Stimulated activated CD4-positive, alpha-beta T cell treated with anti-CD3 and anti-CD28 coated beads, TNF-alpha, amount 100 ng/mL, for 48 hours (primary cell): ENCODE results near the gene PLXNA1.

ENCODE experiments used
- DNase-seq, 3 donors: peaks; one replicate each; pipeline ENCODE4 v3.0.0-alpha.2; 2020; ENCODE audit warnings: low read depth in 3 of 3

Gene PLXNA1

DNA sequence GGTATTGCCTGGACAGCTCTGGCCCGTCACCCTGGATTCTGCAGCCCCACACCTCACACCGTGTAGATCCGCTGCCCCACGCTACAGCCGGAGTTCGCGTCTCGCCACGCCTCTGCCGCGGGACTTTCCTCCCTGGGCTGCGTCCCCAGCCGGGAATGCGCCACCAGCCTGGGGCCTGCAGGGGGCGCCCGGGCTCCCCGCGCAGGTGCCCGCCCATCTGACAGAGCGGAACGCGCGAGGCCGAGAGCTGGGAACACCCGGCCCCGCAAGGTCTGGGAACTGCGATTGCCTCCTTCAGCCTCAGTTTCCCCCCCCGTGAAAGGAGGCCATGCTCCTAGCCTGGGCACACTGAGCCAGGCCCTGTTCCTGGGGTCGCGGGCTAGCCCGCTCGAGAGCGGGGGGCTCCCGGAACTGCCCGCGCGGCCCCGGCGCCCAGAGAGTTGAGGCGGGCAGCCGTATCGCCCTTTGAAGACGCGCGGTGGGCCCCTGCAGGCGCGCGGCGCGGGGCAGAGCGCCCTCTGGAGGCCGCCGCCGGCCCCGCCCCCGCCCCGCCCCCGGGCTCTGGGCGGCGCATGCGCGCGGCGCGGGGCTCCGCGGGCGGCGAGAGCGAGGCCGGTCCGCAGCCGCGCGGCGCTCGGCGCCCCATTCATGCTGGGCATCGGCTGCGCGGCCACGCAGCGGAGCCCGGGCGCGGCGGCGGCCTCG, at the start of gene PLXNA1:
Gene PLXNA1, plus strand, starts transcription at position 645 of the 705 bp plus-strand sequence. CDS start 5,479 bp downstream, outside the sequence.
- DNase-seq = peak; percentile 66 to 74 (median 68)

DNA sequence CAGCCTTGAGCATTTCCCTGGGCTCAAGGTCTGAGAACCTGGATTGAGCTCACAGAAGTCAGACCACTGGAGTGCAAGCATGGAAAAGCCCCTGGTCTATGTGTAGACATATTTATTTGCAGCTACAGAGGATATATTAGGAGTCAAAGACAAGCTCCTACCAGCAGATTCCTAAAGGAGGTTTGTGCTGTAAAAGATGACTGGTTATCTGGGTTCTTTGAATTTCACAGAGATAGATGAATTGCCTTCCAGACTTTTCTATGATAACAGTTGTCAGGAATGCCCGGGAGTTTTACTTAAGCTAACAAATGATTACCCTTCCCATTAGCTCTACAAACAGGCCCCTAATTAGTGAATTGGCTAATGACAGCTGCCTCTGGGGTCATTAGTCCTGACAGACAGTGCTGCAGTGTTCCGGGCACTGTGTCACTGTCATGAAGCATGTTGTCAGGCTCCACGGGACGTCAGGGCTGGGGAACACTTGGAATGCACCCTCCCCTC, 48.8 kb upstream of the PLXNA1 start:
- no peak for DNase-seq

DNA sequence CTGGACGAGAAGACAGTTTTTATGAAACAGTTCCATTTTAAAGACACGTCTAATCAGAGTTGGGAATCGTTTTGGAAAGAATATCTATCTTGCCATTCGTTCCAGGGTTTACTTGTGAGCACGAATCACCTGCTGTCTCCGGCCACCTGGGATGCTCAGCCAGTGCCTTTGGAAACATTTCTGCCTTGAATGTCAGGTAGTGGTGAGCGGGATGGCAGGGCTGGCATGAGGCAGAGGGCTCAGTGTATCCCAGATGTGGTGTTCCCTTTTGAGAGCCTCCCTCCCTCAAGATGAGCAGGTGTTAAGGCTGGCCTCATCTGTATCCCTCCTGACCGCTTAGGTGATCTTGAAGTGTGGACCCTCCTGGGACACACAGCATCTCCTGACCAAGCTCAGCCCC, 47.9 kb upstream of the PLXNA1 start:
- no peak for DNase-seq

DNA sequence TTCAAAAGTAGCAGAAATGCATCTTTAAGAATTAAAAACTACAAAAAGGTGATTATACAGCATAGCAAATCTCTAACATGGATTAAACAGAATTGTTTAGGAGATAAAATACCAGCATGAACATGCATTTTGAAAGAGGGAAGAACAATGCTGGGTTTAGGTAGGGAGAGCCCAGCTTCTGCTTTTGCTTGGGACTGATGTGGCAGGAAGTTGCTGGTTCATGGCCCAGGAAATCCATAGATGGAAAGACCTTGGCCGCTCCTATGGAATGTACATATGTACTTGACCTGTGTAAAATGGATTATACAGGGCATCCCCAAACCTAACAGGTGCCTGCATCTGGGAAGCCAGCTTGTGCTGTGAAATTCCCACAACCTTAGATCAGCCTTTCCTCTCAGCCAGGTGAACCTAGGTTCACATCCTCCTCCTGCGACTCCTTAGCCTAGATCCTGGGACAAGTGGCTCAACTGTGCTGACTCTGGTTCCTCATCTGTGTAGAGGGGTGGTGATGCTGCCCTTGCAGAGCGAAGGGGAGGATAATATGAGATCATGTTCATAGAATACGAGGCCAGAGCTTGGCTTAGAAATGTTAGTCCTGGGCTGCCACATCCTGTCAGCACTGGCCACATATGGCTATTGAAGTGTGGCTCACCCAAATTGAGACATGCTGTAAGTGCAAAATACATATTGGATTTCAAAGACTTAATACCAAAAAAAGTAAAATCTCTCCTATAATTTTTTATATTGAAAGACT, 47.0 kb upstream of the PLXNA1 start:
- DNase-seq = no peak

DNA sequence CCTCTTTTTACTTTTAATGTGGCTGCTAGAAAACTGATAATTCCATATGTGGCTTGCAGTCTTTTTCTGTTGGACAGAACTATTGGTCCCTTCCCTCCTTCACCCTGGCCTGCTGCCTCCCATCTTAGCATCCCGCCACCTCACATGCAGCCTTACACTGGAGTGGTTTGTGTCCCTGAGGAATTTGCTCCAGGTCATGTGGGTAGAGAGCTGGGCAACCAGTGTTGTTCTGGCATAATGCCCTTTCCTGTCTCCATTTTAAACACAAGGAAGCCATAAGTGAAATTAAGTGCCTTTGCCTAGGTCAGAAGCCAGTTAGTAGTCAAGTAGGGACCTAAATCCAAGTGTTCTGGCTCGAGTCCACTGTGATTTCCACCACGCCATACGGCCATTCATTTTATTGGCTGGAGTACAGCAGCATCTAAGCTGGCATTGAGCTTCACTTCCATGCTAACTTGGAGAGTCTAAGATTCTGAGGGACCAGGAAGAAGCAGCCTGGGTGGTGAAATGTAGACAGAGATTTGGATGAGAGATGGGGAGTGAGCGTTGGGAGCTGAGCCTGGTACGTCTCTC, 46.0 kb upstream of the PLXNA1 start:
- no peak for DNase-seq

DNA sequence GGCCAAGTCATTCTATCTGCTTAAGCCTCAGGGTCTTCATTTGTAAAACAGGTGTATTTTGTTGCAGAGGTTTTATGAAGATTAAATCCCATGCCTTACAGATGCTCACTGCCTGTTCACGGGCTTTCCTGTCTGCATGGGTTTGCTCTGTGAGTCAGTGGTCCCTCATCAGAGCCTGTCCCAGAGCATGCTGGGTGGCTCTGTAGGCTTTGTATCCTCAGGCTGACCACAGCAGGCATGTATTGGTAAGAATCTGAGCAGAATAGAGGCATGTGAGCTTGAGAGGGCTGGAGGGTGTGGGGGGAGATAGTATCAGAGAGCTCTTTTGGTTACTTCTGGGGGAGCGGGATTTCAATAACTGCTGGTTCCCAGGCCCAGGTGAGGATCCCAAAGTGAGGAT, 45.4 kb upstream of the PLXNA1 start:
- DNase-seq = no peak

DNA sequence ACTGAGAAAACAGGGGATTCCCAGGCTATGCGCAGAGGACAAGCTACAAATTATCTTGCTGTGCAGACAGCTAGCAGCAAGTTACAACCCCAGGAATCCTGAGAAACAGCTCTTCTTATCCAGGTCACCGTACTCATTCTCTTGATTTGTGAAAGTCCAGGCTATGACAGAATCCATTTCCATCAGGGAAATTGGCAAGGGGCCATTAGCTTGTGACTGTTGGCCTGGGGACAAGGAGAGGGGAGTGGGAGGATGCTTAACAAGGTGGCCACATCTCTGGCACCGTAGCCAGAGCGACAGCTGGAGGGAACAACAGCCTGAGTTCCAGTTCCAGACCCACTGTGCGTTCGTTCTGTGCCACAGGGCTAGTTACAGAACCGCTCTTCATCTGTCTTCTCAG, 44.9 kb upstream of the PLXNA1 start:
- DNase-seq = no peak

DNA sequence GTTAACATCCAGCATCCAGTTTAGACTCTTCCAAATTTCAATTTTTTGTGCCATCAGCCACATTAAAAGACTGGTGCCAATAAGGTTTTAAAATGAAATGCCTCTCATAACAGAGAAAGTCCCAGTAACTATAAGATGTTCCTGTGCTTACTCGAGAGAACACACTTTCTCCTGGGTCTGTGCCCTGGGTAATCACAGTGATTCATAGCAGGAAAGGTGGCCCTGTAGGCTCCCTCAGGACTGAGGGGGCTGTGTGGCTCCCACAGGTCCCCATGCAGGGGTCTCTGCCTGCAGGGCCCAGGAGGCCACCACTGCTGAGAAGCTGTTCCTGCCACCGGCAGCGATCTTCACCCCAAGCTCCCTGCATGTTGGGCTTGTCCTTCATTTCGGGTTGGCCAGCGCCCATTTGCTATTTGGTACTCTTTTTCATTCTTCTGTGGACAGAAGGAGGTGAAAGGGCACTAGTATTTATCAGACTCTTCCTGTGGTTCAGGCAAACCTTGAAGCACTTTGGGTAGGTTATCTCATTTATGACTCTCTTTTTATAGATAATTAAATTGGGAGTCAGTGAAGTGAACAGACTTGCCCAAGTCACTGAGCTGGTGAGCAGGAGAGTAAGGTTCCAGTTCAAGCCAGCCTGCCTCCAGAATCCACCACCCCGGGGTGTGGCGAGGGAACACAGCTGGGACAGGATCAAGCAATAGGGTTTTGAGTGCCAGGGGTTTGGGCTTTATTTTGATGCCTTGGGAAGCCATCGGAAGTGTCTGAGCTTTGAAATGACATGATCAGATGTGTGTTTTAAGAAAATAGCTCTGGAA, 44.2 kb upstream of the PLXNA1 start:
- no peak for DNase-seq

DNA sequence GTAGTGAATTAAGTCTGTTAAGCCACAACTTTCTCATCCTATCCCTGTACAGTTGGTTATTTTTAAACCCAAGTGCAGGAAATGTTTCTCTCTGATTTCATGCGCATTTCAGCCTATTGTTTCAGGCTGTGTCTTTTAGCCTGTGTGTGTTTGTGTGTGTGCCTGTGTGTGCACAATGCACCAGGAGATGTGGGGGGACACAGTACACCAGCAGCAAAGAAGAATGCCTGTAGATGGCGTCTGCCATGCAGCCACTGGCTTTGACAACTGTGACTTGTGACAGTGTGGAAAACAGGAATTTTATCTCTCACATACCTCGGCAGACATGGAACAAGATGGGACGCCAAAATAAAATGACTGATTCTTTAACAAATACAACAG, 43.6 kb upstream of the PLXNA1 start:
- no peak for DNase-seq

DNA sequence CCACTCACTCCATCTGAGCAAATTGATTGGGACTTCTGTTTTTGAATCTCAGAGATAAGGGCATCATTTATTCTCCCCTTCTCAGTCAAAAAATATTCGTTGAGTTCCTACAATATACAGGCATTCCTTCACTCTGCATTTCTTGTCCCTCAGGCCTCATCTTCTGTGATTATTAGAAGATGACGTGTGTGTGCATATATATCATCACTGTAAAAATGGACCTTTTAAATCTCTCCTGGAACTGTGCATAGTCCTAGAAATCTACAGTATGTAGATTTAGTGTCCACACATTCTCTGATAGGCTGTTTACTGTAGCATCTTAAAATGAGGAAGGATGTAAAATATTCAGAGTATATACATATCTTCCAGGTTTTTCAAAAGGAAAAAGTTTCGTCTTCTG, 43.2 kb upstream of the PLXNA1 start:
- DNase-seq = no peak

DNA sequence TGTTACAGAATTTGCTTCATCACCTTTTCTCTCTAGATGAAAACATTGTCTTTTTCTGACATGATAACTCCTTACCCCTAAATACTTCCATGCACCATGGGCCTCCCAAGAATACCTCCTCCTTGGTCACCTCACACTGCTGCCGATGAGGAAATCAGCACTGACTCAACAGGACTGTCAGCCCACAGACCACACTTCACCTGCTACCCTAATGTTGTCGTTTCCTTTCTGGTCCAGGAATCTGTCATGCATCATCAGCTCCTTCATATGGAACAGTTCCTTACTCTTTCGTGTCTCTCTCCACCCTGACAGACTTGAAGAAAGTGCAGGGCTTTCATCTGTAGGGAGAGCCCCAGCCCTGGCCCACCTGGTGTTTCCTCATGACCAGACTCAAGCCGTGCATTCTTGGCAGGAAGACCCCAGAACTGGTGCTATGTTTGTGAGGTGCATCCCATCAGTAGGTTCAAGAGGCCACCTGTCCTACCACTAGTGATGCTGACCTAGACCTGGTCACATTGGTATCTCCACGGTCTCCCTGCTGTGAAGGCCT, 41.1 kb upstream of the PLXNA1 start:
- no peak for DNase-seq

DNA sequence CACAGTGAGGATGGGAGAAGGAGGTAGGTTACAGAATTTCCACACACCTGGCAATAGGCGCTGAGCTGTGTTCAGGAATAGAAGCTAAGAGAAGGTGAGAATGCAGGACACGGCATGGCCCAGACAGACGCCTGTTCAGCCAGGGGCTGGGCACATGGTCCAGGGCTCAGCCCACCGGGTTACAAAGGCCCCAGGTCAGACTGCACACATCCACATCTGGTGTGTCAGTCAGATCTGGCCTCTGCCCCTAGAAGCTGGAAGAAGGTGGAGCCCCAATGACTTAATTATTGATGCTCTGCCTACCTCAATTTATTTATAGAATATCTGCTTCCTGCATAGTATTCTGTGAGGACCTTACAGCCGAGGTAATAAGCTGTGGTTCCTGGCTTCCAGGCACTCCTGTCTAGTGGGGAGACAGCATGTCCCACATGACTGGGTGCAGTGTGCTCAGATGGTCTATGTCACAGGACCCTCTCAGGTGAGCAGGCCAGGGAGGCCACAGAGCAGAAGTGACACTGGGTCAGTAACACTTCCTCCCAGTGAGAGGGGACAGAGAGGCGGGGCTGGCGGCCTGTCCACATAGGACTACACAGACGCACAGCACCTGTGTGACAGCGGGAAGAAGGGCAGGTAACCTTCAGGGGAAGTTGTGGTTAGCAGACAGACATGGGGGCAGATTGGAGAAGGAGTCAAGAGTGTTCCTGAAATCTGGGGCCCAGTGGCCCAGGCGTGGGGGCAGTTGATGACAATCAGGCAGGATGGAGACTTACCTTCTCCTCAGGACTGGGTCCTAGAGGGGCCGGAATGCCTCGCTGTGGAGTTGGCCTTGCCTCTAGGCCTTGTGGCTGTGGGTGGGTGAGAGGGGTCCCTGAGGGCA, 38.6 kb upstream of the PLXNA1 start:
- DNase-seq = no peak

DNA sequence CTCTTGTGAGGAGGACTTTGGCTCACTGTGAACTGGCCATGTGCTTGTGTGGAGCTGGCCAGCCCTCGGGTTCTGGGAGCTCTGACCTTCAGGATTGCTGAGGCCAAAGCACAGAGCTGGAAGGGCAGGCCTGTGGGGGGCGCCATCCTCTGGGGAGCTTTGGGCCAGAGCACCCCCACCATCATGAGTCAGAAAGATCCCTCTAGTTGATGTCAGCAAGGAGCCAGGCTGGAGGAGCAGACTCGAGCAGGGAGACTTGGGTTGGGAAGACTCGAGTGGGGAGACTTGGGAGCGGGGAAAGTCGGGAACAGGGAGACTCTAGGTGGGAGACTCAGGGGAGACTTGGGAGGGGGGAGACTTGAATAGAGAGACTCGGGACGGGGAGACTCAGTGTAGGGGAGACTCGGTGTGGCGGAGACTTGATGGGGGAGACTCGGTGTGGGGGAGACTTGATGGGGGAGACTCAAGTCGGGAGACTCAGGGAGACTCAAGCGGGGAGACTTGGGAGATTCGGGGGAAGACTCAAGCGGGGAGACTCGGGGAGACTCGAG, 37.7 kb upstream of the PLXNA1 start:
- no peak for DNase-seq

DNA sequence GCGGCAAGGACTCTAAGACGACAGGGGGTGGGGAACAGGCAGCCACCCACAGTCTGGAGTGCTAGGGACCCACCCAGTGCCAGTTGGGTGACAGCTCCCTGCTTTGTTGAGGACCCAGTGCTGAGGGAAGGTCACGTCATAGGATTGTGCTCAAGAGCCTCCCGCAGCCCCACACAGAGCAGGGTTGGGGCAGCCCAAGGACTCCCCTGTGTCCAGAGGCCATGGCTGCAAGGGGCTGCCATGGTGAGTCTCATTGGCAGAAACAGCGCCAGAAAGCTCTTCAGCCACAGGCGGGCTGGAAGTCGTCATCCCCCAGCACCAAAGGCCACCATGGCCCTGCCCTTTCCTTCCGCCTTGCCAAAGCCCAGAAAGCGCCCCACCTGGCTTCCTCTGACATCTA, 37.0 kb upstream of the PLXNA1 start:
- DNase-seq = no peak

DNA sequence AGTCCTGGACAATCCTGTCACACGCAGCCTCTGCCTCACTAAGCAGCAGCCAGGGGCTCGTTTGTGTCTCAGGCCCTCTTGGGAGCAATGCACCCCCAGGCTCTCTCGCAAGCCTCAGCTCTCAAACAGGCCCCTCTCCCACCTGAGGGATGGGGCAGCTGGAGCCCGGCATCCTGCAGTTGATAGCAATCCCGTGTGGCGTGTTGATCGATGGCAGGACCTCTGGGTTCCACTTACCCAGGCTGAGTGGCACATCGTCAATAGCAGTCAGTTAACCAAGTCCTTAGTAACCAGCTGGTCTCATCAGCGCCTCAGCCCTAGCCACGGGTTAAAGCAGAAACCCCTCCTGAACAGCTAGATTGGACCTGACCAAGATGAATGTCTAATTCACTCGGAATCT, 36.5 kb upstream of the PLXNA1 start:
- no peak for DNase-seq

DNA sequence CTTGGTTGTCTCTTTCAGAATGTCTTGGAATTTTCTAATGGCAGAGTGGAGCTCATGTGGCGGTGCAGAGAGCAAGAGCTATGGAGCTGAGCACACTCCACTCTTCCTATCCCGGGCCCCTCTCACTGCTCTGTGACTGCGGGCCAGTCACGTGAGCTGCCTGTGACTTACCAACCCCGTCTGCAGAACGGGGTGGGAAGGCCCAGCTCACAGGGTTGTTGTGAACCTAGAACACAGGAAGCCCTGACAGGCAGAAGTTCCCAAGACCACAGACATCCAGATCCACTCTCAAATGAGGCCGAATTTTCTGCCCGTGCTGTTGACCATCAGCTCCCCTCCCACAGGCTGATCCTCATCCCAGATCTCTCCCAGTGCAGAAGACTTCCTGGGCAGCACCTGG, 35.5 kb upstream of the PLXNA1 start:
- DNase-seq = no peak

DNA sequence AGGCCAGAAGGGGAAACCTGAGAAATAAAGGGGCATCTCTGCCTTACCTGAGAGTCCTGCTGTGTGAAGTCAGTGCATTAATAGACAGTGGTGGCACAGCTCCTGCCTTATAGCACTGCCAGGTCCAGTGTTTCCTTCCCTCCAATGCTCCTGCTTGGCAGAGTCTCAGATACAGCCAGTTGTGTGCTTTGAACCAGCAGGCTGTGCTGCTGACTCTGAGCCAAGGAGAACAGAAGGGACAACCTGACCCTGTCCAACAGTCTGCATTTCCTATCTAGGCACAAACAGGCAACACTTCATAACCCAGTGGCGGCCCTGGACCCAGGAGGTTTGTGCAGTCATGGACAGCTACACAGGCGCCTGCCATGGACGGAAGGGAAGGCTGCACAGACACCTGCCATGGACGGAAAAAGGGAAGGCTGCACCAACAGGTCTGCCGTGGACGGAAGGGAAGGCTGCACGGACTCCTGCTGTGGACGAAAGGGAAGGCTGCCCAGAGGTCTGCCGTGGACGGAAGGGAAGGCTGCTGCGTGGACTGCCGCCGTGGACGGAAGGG, 33.9 kb upstream of the PLXNA1 start:
- DNase-seq = no peak

DNA sequence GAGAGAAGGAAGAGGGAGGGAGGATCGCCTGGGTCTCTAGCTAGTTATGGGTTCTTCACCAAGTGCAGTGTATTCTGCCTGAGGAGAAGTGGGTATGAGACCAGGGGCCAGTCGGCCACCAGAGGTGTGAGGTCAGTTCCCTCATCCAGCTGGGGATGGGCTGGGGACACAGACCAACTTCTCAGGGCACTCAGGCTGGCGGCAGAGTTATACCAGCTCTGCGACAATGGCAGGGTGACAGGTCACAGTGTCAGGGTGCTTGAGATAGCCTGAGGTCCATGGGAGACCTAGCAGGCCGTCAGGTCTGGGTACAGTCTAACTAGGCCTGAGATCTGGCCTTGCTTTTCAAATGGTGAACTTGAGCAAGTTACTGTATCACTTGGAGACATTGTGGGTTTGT, 31.4 kb upstream of the PLXNA1 start:
- no peak for DNase-seq

DNA sequence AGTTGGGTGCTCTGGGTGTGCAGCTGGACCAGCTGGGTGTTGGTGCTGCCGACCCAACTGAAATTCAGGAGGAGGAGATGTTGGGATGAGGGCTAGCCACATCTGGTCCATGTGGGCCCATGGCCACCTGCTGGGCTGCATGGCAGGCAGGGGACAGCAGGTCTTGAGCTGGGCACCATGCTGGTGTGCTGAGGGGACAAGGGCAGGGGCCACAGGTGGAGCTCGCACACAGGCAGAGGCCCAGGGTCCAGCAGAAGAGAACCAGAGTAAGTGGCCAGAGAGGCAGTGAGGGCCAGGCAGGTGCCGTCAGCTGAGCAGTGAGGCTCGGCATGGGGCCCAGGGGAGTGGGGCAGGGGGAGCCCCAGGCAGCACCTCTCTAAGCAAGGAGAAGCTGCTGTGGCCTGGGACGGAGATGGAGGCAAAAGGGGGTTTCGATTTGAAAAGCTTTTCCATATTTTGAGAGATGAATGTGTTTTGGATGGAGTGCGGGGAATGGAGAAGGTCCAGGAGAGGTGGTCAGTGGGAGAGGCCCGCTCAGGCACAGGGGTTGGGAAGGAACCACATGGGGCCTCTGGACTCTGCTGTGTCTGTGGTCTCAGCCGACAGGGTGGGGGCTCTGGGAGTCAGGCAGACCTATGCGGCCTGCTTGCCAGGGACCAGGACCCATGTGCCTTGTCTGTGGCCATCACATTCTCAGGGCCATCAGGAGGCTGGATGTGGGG, 30.5 kb upstream of the PLXNA1 start:
- DNase-seq = no peak
